T-helper 1 cell treated with Interleukin-12 subunit alpha and Interleukin-12 subunit beta and Interleukin-4 antibody, amounts not matched to agents 30 μg/mL and 1 μg/mL, for 36 hours (primary cell): ENCODE results near the gene SMDT1.
"Not testable (repeated sequence)": the region's sequence is repeated elsewhere in the genome, so short reads cannot be mapped to it uniquely, and the experiment has no call there.

ENCODE experiments used
- H3K27ac Mint-ChIP-seq: one replicate; pipeline ENCODE4 v1.8.0; 2021; ENCODE audit warnings: mild to moderate bottlenecking, mixed read lengths
- H3K27me3 Mint-ChIP-seq: one replicate; pipeline ENCODE4 v1.8.0; 2021; ENCODE audit warnings: low read depth, mixed read lengths
- H3K36me3 Mint-ChIP-seq: one replicate; pipeline ENCODE4 v1.8.0; 2021; ENCODE audit warnings: low read depth, mixed read lengths
- H3K4me1 Mint-ChIP-seq: one replicate; pipeline ENCODE4 v1.8.0; 2021; ENCODE audit warnings: low read depth, mixed read lengths
- H3K4me3 Mint-ChIP-seq: one replicate; pipeline ENCODE4 v1.8.0; 2021; ENCODE audit warnings: mild to moderate bottlenecking, moderate library complexity, mixed read lengths
- H3K9me3 Mint-ChIP-seq: one replicate; pipeline ENCODE4 v1.8.0; 2021; ENCODE audit warnings: mixed read lengths

Gene SMDT1

GRCh38 chr22:42115420-42115830 lies 35.9 kb downstream of the SMDT1 start:
- H3K4me1 Mint-ChIP-seq = peaks cover 14% of the 10 kb centered on the region
- H3K9me3 Mint-ChIP-seq = peaks cover 28% of the 10 kb centered on the region
- H3K27me3 Mint-ChIP-seq, H3K27ac Mint-ChIP-seq, H3K4me3 Mint-ChIP-seq: not testable (repeated sequence)
- peaks cover 23% of the 10 kb centered on the region for H3K36me3 Mint-ChIP-seq

- H3K27ac Mint-ChIP-seq = peak overlapping the region; percentile 38
- H3K4me3 Mint-ChIP-seq = no peak overlapping the region
- peaks cover 23% of the 10 kb centered on the region for H3K36me3 Mint-ChIP-seq
- no peaks in the 10 kb centered on the region for H3K27me3 Mint-ChIP-seq
- peaks cover 28% of the 10 kb centered on the region for H3K9me3 Mint-ChIP-seq
- peaks cover 24% of the 10 kb centered on the region for H3K4me1 Mint-ChIP-seq
These were observed 37.4 kb downstream of the SMDT1 start for GRCh38 chr22:42116848-42117424.

DNA sequence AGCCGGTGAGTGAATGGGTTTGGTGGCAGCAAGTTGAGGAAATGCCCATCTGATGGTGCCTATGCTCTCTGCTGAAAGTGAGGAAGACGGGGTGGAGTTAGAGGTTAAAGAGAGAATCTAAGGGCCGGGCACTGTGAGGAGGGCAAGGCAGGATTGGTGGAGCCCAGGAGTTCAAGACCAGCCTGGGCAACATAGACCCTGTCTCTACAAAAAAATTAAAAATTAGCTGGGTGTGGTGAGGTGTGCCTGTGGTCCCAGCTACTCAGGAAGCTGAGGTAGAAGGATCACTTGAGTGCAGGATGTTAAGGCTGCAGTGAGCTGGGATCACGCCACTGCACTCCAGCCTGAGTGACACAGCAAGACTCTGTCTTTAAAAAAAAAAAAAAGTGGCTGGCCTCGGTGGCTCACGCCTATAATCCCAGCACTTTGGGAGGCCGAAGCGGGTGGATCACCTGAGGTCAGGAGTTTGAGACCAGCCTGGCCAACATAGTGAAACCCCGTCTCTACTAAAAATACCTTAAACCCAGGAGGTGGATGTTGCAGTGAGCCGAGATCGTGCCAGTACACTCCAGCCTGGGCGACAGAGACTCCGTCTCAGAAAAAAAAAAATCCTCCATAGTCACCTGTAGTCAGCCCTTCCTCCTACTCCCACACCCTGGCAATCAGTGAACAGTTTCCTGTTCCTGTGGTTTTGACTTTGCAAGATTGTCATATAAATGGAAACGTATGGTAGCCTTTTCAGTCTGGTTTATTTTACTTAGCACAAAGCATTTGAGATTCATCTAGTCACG lies 40.9 kb downstream of the SMDT1 start:
- H3K4me3 Mint-ChIP-seq = peak overlapping the region; percentile 73
- peaks cover 12% of the 10 kb centered on the region for H3K9me3 Mint-ChIP-seq
- peak overlapping the region; percentile 98 for H3K27ac Mint-ChIP-seq
- H3K36me3 Mint-ChIP-seq = peaks cover 18% of the 10 kb centered on the region
- H3K4me1 Mint-ChIP-seq = peaks cover 27% of the 10 kb centered on the region
- not testable (repeated sequence) for H3K27me3 Mint-ChIP-seq

- H3K27me3 Mint-ChIP-seq, H3K9me3 Mint-ChIP-seq, H3K4me3 Mint-ChIP-seq, H3K36me3 Mint-ChIP-seq, H3K27ac Mint-ChIP-seq: not testable (repeated sequence)
- H3K4me1 Mint-ChIP-seq = peaks cover 27% of the 10 kb centered on the region
These were observed 44.0 kb downstream of the SMDT1 start for GRCh38 chr22:42123529-42123928.

DNA sequence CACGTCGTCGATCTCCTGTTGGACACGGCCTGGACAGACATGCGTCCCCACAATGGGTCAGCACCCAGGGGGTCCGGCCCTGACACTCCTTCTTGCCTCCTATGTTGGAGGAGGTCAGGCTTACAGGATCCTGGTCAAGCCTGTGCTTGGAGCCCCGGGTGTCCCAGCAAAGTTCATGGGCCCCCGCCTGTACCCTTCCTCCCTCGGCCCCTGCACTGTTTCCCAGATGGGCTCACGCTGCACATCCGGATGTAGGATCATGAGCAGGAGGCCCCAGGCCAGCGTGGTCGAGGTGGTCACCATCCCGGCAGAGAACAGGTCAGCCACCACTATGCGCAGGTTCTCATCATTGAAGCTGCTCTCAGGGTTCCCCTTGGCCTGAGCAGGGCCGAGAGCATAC lies 48.1 kb downstream of the SMDT1 start:
- Mint-ChIP-seq H3K4me3 (no peak overlapping the region), H3K36me3 (no peaks in the 10 kb centered on the region), H3K9me3 (no peaks in the 10 kb centered on the region), H3K27ac (no peak overlapping the region), H3K27me3 (no peaks in the 10 kb centered on the region), H3K4me1 (no peaks in the 10 kb centered on the region)

DNA sequence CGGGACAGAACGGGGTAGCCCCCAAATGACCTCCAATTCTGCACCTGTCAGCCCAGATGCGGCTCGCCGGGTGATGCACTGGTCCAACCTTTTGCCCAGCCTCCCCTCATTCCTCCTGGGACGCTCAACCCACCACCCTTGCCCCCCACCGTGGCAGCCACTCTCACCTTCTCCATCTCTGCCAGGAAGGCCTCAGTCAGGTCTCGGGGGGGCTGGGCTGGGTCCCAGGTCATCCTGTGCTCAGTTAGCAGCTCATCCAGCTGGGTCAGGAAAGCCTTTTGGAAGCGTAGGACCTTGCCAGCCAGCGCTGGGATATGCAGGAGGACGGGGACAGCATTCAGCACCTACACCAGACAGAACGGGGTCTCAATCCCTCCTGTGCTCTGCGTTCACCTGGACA lies 48.5 kb downstream of the SMDT1 start:
- H3K9me3 Mint-ChIP-seq, H3K4me3 Mint-ChIP-seq, H3K4me1 Mint-ChIP-seq, H3K27me3 Mint-ChIP-seq, H3K27ac Mint-ChIP-seq, H3K36me3 Mint-ChIP-seq: not testable (repeated sequence)

- H3K27ac Mint-ChIP-seq, H3K27me3 Mint-ChIP-seq, H3K4me3 Mint-ChIP-seq, H3K9me3 Mint-ChIP-seq, H3K4me1 Mint-ChIP-seq, H3K36me3 Mint-ChIP-seq: not testable (repeated sequence)
These were observed 49.5 kb downstream of the SMDT1 start for GRCh38 chr22:42128776-42129694.

- not testable (repeated sequence) for H3K9me3 Mint-ChIP-seq, H3K4me1 Mint-ChIP-seq, H3K27ac Mint-ChIP-seq, H3K4me3 Mint-ChIP-seq, H3K27me3 Mint-ChIP-seq, H3K36me3 Mint-ChIP-seq
These were observed 50.7 kb downstream of the SMDT1 start for GRCh38 chr22:42130182-42130581.

- H3K27me3 Mint-ChIP-seq, H3K36me3 Mint-ChIP-seq, H3K4me3 Mint-ChIP-seq, H3K27ac Mint-ChIP-seq, H3K9me3 Mint-ChIP-seq, H3K4me1 Mint-ChIP-seq: not testable (repeated sequence)
These were observed 51.3 kb downstream of the SMDT1 start, which contains the start of gene CYP2D6 for GRCh38 chr22:42130639-42131431. Gene CYP2D6, minus strand, starts transcription at chr22:42130810. Its CDS starts 19 bp downstream, at chr22:42130791.

GRCh38 chr22:42131562-42131961 lies 52.1 kb downstream of the SMDT1 start:
- H3K4me3 Mint-ChIP-seq = no peak overlapping the region
- H3K36me3 Mint-ChIP-seq = no peaks in the 10 kb centered on the region
- H3K27me3 Mint-ChIP-seq = no peaks in the 10 kb centered on the region
- no peaks in the 10 kb centered on the region for H3K9me3 Mint-ChIP-seq
- no peak overlapping the region for H3K27ac Mint-ChIP-seq
- no peaks in the 10 kb centered on the region for H3K4me1 Mint-ChIP-seq

DNA sequence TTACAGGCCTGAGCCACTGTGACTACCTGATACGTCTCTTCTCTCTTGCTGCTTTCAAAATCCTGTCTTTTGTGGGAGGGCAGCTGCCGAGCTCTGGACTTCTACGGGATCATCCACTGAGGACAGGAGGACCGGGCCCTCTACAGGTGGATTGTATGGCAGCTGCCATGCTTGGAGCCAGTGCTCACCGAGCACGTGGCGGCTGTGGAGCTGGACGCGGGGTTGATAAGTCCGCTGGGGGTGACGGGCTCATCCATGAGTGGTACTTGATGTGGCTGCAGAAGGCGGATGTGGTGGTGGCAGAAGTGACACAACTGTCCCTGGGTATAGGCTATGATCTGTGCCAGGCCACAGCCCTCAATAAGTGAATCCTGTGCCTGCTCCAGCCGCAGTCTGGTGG lies 53.0 kb downstream of the SMDT1 start:
- Mint-ChIP-seq H3K4me1 (no peaks in the 10 kb centered on the region), H3K36me3 (no peaks in the 10 kb centered on the region), H3K27me3 (no peaks in the 10 kb centered on the region), H3K9me3 (no peaks in the 10 kb centered on the region), H3K4me3 (no peak overlapping the region), H3K27ac (no peak overlapping the region)
